Measurements from ENCODE around the gene GID8.

GRCh38 chr20:62994869-62995281 lies 56.9 kb downstream of the GID8 start:
- TF ChIP-seq REST (IDR thresholded peaks at IDR 0.05; ENCODE audit: insufficient read depth in 1 of 2, low read depth in 2 of 2, low read length in 2 of 2) (no peak), FOXP2 (optimal IDR thresholded peaks at IDR 0.05; ENCODE audit: borderline replicate concordance, extremely low read depth, extremely low read length, insufficient read depth) (no peak), TAF1 (IDR thresholded peaks at IDR 0.05; ENCODE audit: borderline replicate concordance, insufficient read depth, low read length) (no peak), POLR2AphosphoS5 (IDR thresholded peaks at IDR 0.05; ENCODE audit: low read depth, low read length) (no peak)
